NCI-H526 (cell line): ENCODE measurements around the gene CLASP1.
A peak's percentile ranks its signal among the peaks of the same experiment; 100 is the strongest.
"Not testable (repeated sequence)": the region's sequence is repeated elsewhere in the genome, so short reads cannot be mapped to it uniquely, and the experiment has no call there.

ENCODE experiments used
- DNase-seq, 2 experiments: peaks; one replicate each; lab custom pipeline; 2025; lab: John Stamatoyannopoulos, UW

CLASP1 gene

GRCh38 chr2:121613774-121614173, 35.5 kb downstream of the CLASP1 start:
- no peak for DNase-seq

DNA sequence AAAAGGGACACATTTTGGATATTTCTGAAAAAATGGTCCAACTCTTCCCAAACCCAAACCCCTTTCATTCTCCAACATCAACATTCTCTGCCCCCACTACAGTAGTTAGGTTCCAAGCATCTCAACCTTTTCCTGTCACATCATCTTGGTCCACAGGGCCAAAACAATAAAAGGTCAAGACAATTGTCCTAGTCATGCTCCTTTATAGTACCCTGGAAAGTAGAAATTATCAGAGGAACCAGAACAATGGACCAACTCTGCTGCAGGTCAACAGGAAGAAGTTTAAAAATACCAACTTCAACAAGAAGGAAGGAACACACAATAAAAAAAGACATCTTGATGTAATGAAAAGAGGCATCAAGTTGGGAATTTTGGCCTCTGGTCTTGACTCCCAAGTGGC, 36.1 kb downstream of the CLASP1 start:
- DNase-seq: no peak

- DNase-seq: no peak
These were observed 37.2 kb downstream of the CLASP1 start for GRCh38 chr2:121611730-121612705.

- DNase-seq: not testable (repeated sequence)
These were observed 38.1 kb downstream of the CLASP1 start for GRCh38 chr2:121611048-121611649.

DNA sequence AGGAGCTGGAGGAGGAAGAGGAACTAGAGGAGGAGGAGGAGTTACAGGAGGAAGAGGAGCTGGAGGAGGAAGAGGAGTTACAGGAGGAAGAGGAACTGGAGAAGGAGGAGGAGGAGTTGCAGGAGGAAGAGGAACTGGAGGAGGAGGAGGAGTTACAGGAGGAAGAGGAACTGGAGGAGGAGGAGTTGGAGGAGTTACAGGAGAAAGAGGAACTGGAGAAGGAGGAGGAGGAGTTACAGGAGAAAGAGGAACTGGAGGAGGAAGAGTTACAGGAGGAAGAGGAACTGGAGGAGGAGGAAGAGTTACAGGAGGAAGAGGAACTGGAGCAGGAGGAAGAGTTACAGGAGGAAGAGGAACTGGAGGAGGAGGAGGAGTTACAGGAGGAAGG, 38.8 kb downstream of the CLASP1 start:
- not testable (repeated sequence) for DNase-seq

GRCh38 chr2:121608967-121609366, 40.3 kb downstream of the CLASP1 start:
- no peak for DNase-seq

- no peak for DNase-seq
These were observed 40.9 kb downstream of the CLASP1 start for GRCh38 chr2:121608367-121608766.

DNA sequence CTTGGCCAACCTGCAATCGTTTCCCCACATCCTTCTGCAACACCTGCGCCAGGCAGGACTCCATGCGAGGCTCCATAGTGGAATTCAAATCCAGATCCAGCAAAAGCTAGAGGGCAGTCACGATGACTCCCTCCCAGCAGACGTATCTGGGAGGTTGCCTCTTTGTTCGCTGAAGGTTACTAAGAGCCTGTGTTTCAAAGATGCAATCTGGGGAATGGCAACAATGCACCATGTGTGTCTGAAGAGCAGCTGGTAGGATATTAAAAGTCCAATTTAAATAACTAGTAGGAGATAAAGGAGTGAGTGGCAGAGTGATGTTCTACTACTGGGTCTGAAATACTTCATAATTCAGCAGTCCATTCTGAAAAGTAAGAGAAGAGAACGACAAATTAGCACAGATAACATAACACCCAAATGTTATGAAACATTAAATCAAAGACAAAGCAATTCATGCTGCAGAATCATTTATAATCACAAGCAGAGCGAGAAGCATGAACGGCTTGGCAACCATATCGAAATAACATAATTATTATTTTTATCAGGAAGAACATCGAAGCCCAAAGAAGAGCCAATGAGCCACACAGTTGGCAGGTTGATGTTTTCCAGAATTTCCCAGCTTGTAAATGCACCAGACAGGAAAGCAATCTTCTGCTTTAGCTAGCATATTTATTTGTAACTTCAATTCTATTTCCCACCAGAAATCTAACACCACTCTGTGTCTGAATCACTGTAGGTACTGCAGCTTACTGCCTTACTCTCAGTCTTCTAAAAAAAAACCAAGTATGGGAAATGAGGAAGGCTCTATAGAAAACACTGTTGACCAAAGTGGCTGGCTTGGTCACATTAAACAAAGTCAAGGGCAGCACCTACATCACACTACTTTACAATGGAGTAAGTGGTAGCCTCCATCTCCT, 43.2 kb downstream of the CLASP1 start:
- DNase-seq: peak in 1 of 2 experiments; percentile 29

GRCh38 chr2:121603185-121603584, 46.1 kb downstream of the CLASP1 start:
- peak; percentile 9 to 23 for DNase-seq

GRCh38 chr2:121599963-121600651, 49.2 kb downstream of the CLASP1 start:
- no peak for DNase-seq

GRCh38 chr2:121598087-121598486, 51.2 kb downstream of the CLASP1 start:
- no peak for DNase-seq

GRCh38 chr2:121596221-121597080, 52.8 kb downstream of the CLASP1 start:
- peak; percentile 32 to 36 for DNase-seq

GRCh38 chr2:121595012-121595891, 54.0 kb downstream of the CLASP1 start:
- peak in 1 of 2 experiments; percentile 20 for DNase-seq

DNA sequence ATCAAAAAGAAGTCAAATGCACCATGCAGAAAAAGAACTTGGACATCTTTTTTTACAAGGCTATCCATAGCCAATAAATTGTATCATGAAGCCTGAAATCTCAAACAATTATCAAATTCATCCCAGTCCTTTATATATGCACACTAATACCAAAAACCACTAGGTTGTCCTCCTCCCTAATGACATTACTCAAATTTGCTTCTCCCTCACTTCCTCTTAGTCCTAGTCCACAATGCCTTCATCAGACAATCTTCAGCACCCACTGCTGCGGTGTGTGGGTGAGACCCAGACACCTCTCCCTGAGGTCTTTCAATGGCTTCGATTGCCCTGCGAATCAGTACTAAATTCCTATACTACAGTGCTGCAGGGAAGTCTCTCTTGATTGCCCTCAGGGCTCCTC, 58.1 kb downstream of the CLASP1 start:
- no peak for DNase-seq

GRCh38 chr2:121588357-121588756, 60.9 kb downstream of the CLASP1 start:
- DNase-seq: no peak

DNA sequence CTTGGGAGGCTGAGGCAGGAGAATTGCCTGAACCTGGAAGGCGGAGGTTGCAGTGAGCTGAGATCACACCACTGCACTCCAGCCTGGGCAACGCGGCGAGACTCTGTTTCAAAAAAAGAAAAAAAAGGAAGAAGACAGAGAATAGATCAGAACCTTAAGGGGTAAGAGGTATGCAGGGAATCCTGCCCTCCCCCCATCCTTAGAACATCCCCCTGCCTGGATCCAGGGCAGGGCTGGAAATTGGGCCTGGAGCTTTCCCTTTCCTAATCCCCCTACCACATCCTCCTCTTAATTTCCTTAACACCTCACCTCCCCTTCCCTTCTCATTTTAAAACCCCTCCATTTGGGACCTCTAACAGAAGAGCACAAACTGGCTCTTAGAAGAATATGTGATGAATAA, 62.1 kb downstream of the CLASP1 start:
- DNase-seq: no peak

- DNase-seq: no peak
These were observed 64.5 kb downstream of the CLASP1 start for GRCh38 chr2:121584741-121585140.

DNA sequence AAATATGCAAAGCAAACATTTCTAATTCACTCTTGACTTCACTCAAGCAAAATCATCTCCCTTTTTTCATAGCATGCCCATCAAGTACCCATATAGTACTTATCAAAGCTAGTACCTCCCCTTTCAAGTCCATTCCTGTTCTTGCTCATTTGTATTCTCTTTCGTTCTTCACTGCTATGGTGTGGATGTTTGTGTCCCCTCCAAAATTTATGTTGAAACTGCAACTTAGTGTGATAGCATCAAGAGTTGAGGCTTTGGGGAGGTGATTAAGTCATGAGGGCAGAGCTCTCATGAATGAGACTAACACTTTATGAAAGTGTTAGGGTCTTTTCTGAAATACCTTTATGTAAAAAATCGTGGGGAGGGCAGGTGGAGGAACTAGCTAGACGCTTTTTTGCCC, 65.7 kb downstream of the CLASP1 start:
- no peak for DNase-seq

- no peak for DNase-seq
These were observed 67.0 kb downstream of the CLASP1 start for GRCh38 chr2:121582272-121582671.

- no peak for DNase-seq
These were observed 70.0 kb downstream of the CLASP1 start for GRCh38 chr2:121579309-121579708.
